C1 segment of cervical spinal cord (tissue), 14 donors: ENCODE data around the gene ARHGEF28.

Experiments used
- DNase-seq, 14 donors: peaks; one replicate each; lab custom pipeline; 2025; lab: John Stamatoyannopoulos, UW

The ARHGEF28 gene

GRCh38 chr5:73619606-73620333 lies 6.2 kb upstream of the ARHGEF28 start:
- DNase-seq = no peak

- DNase-seq = no peak
Measured at GRCh38 chr5:73620334-73620687, 5.7 kb upstream of the ARHGEF28 start.

- no peak for DNase-seq
Measured at GRCh38 chr5:73623060-73623459, 2.9 kb upstream of the ARHGEF28 start.

GRCh38 chr5:73623901-73624404 lies 2.0 kb upstream of the ARHGEF28 start:
- DNase-seq = no peak

- DNase-seq = no peak
Measured at GRCh38 chr5:73624888-73625287, 1.1 kb upstream of the ARHGEF28 start.

- peak in 1 of 14 donors; percentile 35 for DNase-seq
Measured at GRCh38 chr5:73625372-73625943, 538 bp upstream of the ARHGEF28 start.

GRCh38 chr5:73626814-73627313 lies 868 bp downstream of the ARHGEF28 start:
- DNase-seq = no peak

- no peak for DNase-seq
Measured at GRCh38 chr5:73629456-73629855, 3.5 kb downstream of the ARHGEF28 start.

GRCh38 chr5:73630765-73631164 lies 4.8 kb downstream of the ARHGEF28 start:
- DNase-seq = no peak

- DNase-seq = no peak
Measured at GRCh38 chr5:73631500-73631899, 5.5 kb downstream of the ARHGEF28 start.

- no peak for DNase-seq
Measured at GRCh38 chr5:73633060-73633459, 7.1 kb downstream of the ARHGEF28 start.

- DNase-seq = no peak
Measured at GRCh38 chr5:73636408-73636807, 10.4 kb downstream of the ARHGEF28 start.

- DNase-seq = no peak
Measured at GRCh38 chr5:73637565-73637964, 11.6 kb downstream of the ARHGEF28 start.

- no peak for DNase-seq
Measured at GRCh38 chr5:73638344-73639095, 12.5 kb downstream of the ARHGEF28 start.

GRCh38 chr5:73640861-73641320 lies 14.9 kb downstream of the ARHGEF28 start:
- no peak for DNase-seq

- no peak for DNase-seq
Measured at GRCh38 chr5:73641811-73642210, 15.8 kb downstream of the ARHGEF28 start.

GRCh38 chr5:73642344-73642743 lies 16.3 kb downstream of the ARHGEF28 start:
- DNase-seq = no peak

- no peak for DNase-seq
Measured at GRCh38 chr5:73644385-73644963, 18.5 kb downstream of the ARHGEF28 start.

- DNase-seq = no peak
Measured at GRCh38 chr5:73647721-73648120, 21.7 kb downstream of the ARHGEF28 start.

GRCh38 chr5:73648515-73648914 lies 22.5 kb downstream of the ARHGEF28 start:
- no peak for DNase-seq

GRCh38 chr5:73649926-73650325 lies 23.9 kb downstream of the ARHGEF28 start:
- DNase-seq = no peak

- no peak for DNase-seq
Measured at GRCh38 chr5:73652391-73652790, 26.4 kb downstream of the ARHGEF28 start.
